HepG2 (cell line): ENCODE measurements around the gene KRT81. TPM values are rescaled to one million over a fixed set of nuclear protein-coding genes. Genes with fewer than 3 reads are reported as not detected.

Experiments
- ATAC-seq: fragments of 200-7000 bp; cut with Tn5 transposase; 3 replicates; pipeline ENCODE4 v1.9.1; 2020; ENCODE audit warnings: mild to moderate bottlenecking, moderate library complexity
- BruUV-seq: library from RNA; stranded (reverse); fragments of 400-500 nt; replicated peaks from 2 replicates; lab custom pipeline; 2021; lab: Mats Ljungman, UMichigan
- CTCF ChIA-PET: fragments of 300-600 bp; formaldehyde crosslinking; extraction: SDS; loops from one replicate; lab custom pipeline; 2021; ENCODE audit warnings: low total read pairs, inconsistent platforms, low intra/inter-chr PET ratio; lab: Yijun Ruan, JAX
- POLR2A ChIA-PET: fragments of 350-600 bp; sonication (Branson Sonifier 250); formaldehyde crosslinking; loops from one replicate; lab custom pipeline; 2020; ENCODE audit warnings: antibody characterized with exemption, inconsistent platforms; lab: Yijun Ruan, JAX
- DNase-seq: peaks from one replicate; pipeline ENCODE4 v3.0.0-alpha.2; 2015; ENCODE audit warnings: low spot score
- FAIRE-seq: peaks from 3 replicates; lab custom pipeline; 2011; peaks lifted over from hg19 to GRCh38; lab: Jason Lieb, UNC
- H2AFZ ChIP-seq: one replicate; pipeline ENCODE4 v1.6.1; 2011; ENCODE audit warnings: low read length, inconsistent platforms
- H3K27ac ChIP-seq: fragments of 300-600 bp; 3 replicates; pipeline ENCODE4 v1.8.0; 2011; ENCODE audit warnings: mixed run types, mild to moderate bottlenecking, mixed read lengths, low read length, inconsistent platforms; ENCODE audit not compliant: insufficient read depth; ENCODE audit errors: extremely low read length
- H3K27me3 ChIP-seq, 2 experiments: fragments of 200-600 bp in 1 of 2; 2 replicates in 1 of 2; 3 replicates in 1 of 2; pipeline versions ENCODE4 v1.6.0 to v1.8.0; 2011; ENCODE audit warnings: low read length in 2 of 2, mild to moderate bottlenecking in 2 of 2, moderate library complexity in 2 of 2, inconsistent platforms in 1 of 2; ENCODE audit not compliant: insufficient read depth in 2 of 2, control insufficient read depth in 1 of 2
- H3K36me3 ChIP-seq, 2 experiments: fragments of 200-600 bp in 1 of 2; replicated peaks in 1 of 2; 2 replicates in 1 of 2; 3 replicates in 1 of 2; pipeline versions ENCODE4 v1.5.1 to v1.8.0; 2011; ENCODE audit warnings: low read length in 2 of 2, inconsistent platforms in 1 of 2; ENCODE audit not compliant: insufficient read depth in 2 of 2, control insufficient read depth in 1 of 2
- H3K4me1 ChIP-seq: 2 replicates; pipeline ENCODE4 v1.5.1; 2012; ENCODE audit warnings: low read length, inconsistent platforms; ENCODE audit not compliant: insufficient read depth
- H3K4me2 ChIP-seq: 2 replicates; pipeline ENCODE4 v1.6.0; 2011; ENCODE audit warnings: low read depth, low read length, inconsistent platforms
- H3K4me3 ChIP-seq, 3 experiments: fragments of 200-600 bp in 1 of 3; sonication (generic), shearing (Covaris generic) in 1 of 3; replicated peaks in 1 of 3; 2 replicates each; pipeline ENCODE4 v1.5.1; 2011 to 2016; ENCODE audit warnings: low read length in 3 of 3, inconsistent platforms in 2 of 3, low read depth in 2 of 3, mild to moderate bottlenecking in 2 of 3, control low read depth in 1 of 3, mixed read lengths in 1 of 3; ENCODE audit not compliant: insufficient read depth in 1 of 3
- H3K79me2 ChIP-seq: one replicate; pipeline ENCODE4 v1.6.1; 2011; ENCODE audit warnings: low read length, inconsistent platforms; ENCODE audit not compliant: insufficient read depth
- H3K9ac ChIP-seq: 2 replicates; pipeline ENCODE4 v1.6.0; 2011; ENCODE audit warnings: mild to moderate bottlenecking, low read depth, low read length, inconsistent platforms; ENCODE audit not compliant: insufficient read depth
- H3K9me3 ChIP-seq: 2 replicates; pipeline ENCODE4 v1.5.1; 2012; ENCODE audit warnings: mild to moderate bottlenecking, low read length
- H4K20me1 ChIP-seq: 2 replicates; pipeline ENCODE4 v1.6.0; 2011; ENCODE audit warnings: inconsistent platforms, mild to moderate bottlenecking, low read length, moderate library complexity; ENCODE audit not compliant: insufficient read depth
- MAFG ChIP-seq: sonication (generic); formaldehyde crosslinking; IDR thresholded peaks from 2 replicates; pipeline ENCODE4 v1.5.1; 2020; ENCODE audit warnings: mild to moderate bottlenecking, missing genetic modification reagents
- ZFYVE20 ChIP-seq: sonication (generic); formaldehyde crosslinking; IDR thresholded peaks from 2 replicates; pipeline ENCODE4 v1.8.0; 2023; ENCODE audit warnings: low read depth, mild to moderate bottlenecking, moderate library complexity, missing genetic modification reagents, borderline replicate concordance
- ZNF446 ChIP-seq: sonication (generic); formaldehyde crosslinking; IDR thresholded peaks from 2 replicates; pipeline ENCODE4 v1.5.0; 2020; ENCODE audit warnings: mild to moderate bottlenecking, missing genetic modification reagents
- ZNF713 ChIP-seq: sonication (generic); formaldehyde crosslinking; IDR thresholded peaks from 2 replicates; pipeline ENCODE4 v1.4.0; 2020; ENCODE audit warnings: mild to moderate bottlenecking, missing genetic modification reagents
- ZNF816 ChIP-seq: sonication (generic); formaldehyde crosslinking; IDR thresholded peaks from 2 replicates; pipeline ENCODE4 v1.8.0; 2022; ENCODE audit warnings: missing genetic modification reagents, mild to moderate bottlenecking, borderline replicate concordance
- WGBS: methylation state at CpG from one replicate; pipeline ENCODE4 v1.1.6; 2017; ENCODE audit warnings: low lambda C conversion rate; 5-methylcytosine and 5-hydroxymethylcytosine counted together
- in situ Hi-C: cut with HindIII; loops from 2 replicates; pipeline ENCODE4 v1.10.0; 2017; ENCODE audit warnings: low pct_unique_long_range_greater_than_20kb; ENCODE audit not compliant: extremely low pct_ligation_motif_present
- intact Hi-C: fragments of 100-400 bp; cut with micrococcal nuclease; formaldehyde crosslinking; loops from one replicate; pipeline ENCODE4 v1.10.0; 2022; ENCODE audit not compliant: unreplicated experiment
- polyA plus RNA-seq, 8 experiments: library from polyadenylated mRNA; depleted of rRNA in 3 of 8; stranded (reverse) in 7 of 8; unstranded in 1 of 8; fragments of >200 nt; fragmentation: Illumina TruSeq in 4 of 8; extraction: Trizol in 4 of 8; gene quantifications; 2 replicates each; pipeline versions ENCODE4 v1.2.1 to v1.2.3, GENCODE V29; 2011 to 2016; ENCODE audit warnings: low read depth in 4 of 8, missing spikeins in 1 of 8, mixed read lengths in 1 of 8; ENCODE audit not compliant: insufficient read depth in 1 of 8
- total RNA-seq, 5 experiments: library from RNA; depleted of rRNA; stranded (reverse); fragments of >200 nt; fragmentation: Illumina TruSeq; extraction: Trizol; gene quantifications; 2 replicates each; pipeline ENCODE4 v1.2.3, GENCODE V29; 2016; ENCODE audit warnings: low read depth in 1 of 5
- TF ChIP-seq, protein P1 (sequence below): sonication (generic); formaldehyde crosslinking; IDR thresholded peaks from 2 replicates; pipeline ENCODE4 v1.4.0; 2020; ENCODE audit warnings: missing genetic modification reagents, low read depth, mild to moderate bottlenecking, borderline replicate concordance

Gene KRT81
- total and polyA plus RNA-seq, 2 of the 13 experiments (the other 11 are each of a cell fraction or from before 2014, with no cell fraction given), result not detected

DNA sequence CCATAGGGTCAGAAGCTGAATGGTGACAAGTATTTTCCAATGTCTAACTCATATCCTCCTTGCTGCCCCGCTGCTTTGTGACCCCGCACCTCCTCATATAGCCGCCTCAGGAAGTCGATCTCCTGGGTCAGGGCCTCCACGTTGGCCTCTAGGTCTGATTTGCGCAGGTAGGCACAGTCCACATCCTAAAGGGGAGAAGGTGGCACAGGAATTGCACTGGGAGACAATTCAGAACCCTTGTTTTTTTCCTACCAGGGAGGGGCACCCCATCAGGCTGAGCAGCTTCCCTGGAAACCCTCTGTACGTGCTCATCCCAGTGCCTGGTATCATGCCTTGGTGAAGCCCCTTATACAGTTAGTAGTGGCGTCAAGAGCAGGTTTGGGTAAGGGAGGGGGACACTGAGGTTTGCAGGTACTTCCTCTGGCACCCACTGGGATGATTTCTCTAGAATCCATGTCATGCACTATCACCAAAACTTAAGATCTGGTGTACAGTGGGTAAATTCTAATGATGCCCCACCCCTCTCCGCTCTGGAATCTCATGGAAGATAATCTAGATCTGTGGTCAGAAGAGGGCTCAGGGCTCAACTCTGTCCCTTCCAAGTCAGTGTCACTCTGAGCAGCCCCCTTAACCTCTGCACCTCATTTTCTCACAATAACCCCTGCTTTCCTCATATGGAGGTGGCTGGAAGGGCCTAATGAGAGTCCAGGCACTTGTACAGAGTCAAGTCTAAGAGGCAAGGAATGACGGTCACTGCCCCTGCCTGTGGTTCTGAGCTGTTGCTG, 37.0 kb downstream of the KRT81 start:
- Histone ChIP-seq H3K36me3 (no peaks in the 10 kb centered on the region), H3K4me3 (no peak overlapping the region), H2AFZ (no peak overlapping the region), H3K9me3 (no peaks in the 10 kb centered on the region), H3K4me2 (no peak overlapping the region), H3K27me3 (peaks cover 4 to 37% of the 10 kb centered on the region in 2 experiments), H3K27ac (no peak overlapping the region), H4K20me1 (no peaks in the 10 kb centered on the region), H3K79me2 (no peaks in the 10 kb centered on the region), H3K4me1 (no peaks in the 10 kb centered on the region), H3K9ac (no peak overlapping the region)
- intact Hi-C loops, result loop anchor here (5.0 kb wide), 1 partner anchor 53 kb away; no protein-coding TSS in a partner anchor
- 3% methylated on average over 10 of the region's 10 CpGs for WGBS
- ChIA-PET POLR2A (no interaction called here), CTCF (no interaction called here)
- TF ChIP-seq ZNF713 (no peak), ZNF446 (CRISPR knock-in tag) (no peak), MAFG (CRISPR knock-in tag) (no peak), ZFYVE20 (CRISPR knock-in tag) (no peak), ZNF816 (CRISPR knock-in tag) (no peak)
- TF ChIP-seq, protein P1, sequence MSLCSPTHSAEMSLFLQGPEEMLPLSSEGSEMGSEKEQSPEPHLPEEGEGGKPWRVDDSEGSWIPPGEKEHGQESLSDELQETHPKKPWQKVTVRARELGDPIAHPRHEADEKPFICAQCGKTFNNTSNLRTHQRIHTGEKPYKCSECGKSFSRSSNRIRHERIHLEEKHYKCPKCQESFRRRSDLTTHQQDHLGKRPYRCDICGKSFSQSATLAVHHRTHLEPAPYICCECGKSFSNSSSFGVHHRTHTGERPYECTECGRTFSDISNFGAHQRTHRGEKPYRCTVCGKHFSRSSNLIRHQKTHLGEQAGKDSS (CRISPR knock-in tag), result no peak
- no peak for ATAC-seq
- FAIRE-seq, result no peak
- BruUV-seq, result no TSS peak
- no peak for DNase-seq
- in situ Hi-C loops, result no loop called here
